Measurements from ENCODE around the gene PSKH1.
"Not testable (repeated sequence)": the region's sequence is repeated elsewhere in the genome, so short reads cannot be mapped to it uniquely, and the experiment has no call there.

Gene PSKH1

DNA sequence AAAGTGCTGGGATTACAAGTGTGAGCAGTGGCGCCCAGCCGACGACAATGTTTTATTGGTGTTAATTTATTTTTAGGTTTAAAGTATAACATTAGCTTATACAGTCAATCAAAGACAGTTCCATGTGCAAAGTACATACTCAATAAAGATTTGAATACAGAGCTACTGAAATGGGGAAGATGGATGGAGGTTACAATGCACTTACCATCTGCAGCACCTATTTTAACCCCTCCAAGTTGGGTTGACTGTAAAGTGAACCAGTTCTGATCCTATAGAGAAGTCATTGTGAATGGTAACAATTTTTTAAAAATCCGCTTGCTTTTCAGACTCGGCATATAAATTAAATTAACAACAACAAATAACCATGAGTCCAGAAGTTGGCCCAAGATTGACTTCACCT, 679 bp upstream of the PSKH1 start:
- no peak for DNase-seq

DNA sequence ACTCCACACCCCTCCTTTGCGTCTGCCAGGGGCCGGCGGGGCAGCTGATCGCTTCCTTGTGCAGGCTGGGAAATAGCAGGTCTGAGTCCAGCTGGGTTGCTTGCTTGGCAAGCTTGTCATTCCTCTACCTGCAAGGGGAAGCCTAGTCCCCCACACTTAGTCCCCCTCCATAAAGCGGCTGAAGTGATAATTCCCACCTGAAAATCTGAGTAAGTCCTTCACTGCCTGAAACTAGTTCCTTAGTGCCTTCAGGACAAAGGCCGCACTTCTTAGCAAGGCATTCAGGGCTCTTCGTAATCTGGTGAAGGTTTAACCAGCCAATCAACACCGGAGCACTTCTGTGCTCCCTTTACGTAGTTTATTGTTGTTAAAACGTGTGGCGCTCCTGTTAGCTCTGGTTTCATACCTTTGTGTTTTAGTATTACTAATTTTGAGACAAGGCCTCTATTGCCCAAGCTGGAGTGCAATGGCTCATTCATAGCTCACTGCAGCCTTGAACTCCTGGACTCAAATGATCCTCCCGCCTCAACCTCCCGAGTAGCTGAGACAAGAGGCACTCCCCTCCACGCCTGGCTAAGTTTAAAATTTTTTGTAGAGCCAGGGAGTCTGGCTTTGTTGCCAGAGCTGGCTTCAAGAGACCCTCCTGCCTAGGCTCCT, 817 bp downstream of the PSKH1 start:
- DNase-seq: no peak

DNA sequence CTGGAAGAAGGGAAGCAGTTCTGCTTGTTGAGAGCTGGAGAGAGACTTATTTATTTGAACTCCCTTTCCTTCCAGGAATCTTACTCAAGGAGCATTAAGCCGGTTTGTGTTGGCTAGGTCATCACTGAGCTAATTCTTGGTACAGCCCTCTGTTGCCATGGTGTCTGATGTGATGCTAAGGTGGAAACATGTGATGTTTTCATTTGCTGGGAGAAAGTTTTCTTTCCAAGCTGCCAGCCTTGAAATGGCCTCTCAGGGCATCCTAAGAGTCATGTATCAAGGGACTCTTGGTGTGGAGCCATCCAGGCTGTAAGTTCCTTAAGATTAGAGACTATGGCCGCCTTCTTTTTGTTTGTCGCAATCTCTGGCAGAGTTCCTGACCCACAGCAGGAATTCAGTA, 4.2 kb downstream of the PSKH1 start:
- no peak for DNase-seq

DNA sequence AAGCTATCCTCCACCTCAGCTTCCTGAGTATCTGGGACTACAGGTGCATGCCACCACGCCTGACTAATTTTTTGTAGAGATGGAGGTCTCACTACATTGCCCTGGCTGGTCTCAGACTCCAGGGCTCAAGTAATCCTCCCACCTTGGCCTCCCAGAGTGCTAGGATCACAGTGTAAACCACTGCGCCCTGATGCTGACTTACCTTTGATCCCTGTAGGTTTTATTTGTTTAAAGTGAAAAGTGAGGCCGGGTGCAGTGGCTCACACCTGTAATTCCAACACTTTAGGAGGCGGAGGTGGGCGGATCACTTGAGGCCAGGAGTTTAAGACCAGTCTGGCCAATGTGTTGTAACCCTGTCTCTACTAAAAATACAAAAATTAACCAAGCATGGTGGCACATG, 8.7 kb downstream of the PSKH1 start:
- DNase-seq: no peak

DNA sequence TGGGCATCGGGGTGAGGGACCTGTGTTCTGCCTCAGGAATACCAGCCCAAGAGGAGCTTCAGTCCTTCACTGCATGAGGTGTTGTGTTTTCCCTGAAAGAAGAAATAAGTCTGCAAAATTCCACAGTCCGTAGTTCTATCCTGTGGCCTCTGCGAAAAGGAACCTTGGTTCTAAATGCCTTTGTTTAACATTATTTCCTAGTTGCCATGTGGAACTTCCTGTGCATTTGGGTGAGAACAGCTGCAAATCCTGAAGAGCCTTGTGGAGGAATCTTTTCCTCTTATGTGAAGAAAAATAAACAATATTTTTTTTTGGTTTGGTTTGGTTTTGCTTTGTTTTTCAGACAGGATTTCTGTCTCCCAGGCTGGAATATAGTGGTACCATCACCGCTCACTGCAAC, 9.8 kb downstream of the PSKH1 start:
- DNase-seq: no peak

DNA sequence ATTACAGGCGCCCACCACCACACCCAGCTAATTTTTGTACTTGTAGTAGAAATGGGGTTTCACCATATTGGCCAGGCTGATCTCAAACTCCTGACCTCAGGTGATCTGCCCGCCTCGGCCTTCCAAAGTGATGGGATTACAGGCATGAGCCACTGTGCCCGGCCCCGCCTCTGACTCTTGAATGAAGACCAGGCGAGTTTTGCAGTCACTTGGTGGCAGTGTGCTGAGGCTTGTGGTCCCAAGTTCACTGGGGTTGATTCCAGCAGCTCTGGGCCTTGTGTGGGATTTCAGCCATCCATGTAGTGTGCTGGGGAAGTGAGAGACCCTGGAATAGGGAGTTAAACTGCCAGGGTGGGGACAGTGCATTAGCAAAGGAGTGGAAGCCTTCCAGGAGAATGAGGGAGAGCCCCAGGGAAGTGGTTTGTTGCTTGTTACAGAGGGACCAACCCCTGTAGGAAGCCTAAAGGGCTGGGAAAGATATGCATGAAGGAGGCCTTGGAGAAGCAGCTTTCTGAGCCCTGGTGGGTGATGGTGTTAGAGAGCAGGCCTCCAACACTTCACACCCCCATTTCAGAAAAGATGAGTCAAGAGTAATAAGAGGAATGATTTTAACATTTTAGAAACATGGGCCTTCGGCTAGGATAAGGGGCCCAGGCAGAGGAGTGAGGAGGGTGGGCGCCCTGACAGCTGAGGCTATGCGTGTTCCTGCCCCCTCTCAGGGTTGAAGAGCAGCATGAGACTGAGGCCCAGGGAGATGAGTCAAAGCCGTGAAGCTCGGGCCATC, 14.5 kb downstream of the PSKH1 start:
- no peak for DNase-seq

DNA sequence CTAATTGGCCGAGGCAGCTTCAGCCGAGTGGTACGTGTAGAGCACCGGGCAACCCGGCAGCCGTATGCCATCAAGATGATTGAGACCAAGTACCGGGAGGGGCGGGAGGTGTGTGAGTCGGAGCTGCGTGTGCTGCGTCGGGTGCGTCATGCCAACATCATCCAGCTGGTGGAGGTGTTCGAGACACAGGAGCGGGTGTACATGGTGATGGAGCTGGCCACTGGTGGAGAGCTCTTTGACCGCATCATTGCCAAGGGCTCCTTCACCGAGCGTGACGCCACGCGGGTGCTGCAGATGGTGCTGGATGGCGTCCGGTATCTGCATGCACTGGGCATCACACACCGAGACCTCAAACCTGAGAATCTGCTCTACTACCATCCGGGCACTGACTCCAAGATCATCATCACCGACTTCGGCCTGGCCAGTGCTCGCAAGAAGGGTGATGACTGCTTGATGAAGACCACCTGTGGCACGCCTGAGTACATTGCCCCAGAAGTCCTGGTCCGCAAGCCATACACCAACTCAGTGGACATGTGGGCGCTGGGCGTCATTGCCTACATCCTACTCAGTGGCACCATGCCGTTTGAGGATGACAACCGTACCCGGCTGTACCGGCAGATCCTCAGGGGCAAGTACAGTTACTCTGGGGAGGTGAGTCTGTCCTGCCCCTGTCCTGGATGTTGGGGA, 16.1 kb downstream of the PSKH1 start:
- DNase-seq: no peak

DNA sequence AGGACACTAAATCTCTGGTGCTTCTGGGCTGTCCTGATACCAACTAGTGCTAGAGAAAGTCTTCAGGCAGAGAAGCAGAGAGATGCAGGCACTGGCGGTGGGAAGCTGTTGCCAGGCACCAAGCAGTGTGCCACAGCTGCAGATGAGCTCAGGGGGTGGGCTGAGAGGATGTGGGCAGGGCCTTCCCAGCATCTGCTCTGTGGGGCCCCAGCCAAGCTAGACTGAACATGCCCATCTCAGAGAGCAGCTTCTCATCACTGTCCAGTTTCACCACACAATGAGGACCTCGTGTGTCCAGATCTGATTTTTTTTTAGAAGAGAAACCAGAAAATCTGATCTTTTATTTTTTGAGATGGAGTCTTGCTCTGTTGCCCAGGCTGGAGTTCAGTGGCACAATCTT, 17.1 kb downstream of the PSKH1 start:
- peak; percentile 47 for DNase-seq

DNA sequence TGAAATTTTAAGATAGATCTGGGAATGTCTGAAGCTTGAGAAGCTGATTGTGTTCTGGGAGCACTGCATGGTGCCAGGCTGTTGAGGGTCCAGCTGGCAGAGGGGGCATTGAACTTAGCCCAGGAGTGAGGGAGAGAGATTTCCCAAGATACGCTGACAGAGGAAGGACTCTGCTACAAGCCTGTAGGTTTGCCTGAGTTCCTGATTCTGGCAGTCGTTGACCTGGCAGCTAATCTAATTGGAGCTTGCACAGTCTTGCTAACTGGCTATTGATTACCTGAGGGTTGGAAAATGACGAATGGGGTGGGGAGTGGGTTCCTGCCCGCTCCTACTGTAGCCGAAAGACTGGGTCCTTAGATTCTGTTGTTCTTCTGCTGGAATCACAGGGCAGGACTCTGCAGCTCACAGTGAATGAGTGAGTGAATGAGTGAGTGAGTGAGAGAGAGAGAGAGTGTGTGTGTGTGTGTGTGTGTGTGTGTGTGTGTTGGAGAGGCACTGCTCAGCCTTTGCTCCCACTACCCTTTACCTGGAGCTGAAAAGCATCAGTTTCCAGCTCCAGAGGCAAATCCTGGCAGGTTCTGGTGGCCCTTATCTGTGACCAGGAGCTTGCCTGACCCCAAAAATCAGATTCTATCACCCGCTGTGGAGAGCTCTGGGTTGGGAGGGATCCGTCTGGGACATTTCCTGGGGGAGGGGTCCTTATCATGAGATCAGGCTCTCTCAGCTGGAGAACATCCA, 21.9 kb downstream of the PSKH1 start:
- DNase-seq: no peak

DNA sequence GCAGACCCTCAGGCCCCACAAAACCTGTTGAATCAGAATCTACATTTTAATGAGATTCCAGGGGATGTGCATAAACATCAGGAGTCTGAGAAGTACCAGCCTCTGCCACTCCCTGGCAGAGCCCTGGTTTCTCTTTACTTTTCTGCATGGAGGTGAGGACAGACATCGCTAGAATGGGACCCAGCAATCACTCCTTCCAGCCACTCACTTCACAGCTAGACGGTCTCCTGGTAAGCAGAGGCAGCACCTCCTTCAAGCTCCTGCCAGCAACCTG, 22.4 kb downstream of the PSKH1 start:
- not testable (repeated sequence) for DNase-seq

DNA sequence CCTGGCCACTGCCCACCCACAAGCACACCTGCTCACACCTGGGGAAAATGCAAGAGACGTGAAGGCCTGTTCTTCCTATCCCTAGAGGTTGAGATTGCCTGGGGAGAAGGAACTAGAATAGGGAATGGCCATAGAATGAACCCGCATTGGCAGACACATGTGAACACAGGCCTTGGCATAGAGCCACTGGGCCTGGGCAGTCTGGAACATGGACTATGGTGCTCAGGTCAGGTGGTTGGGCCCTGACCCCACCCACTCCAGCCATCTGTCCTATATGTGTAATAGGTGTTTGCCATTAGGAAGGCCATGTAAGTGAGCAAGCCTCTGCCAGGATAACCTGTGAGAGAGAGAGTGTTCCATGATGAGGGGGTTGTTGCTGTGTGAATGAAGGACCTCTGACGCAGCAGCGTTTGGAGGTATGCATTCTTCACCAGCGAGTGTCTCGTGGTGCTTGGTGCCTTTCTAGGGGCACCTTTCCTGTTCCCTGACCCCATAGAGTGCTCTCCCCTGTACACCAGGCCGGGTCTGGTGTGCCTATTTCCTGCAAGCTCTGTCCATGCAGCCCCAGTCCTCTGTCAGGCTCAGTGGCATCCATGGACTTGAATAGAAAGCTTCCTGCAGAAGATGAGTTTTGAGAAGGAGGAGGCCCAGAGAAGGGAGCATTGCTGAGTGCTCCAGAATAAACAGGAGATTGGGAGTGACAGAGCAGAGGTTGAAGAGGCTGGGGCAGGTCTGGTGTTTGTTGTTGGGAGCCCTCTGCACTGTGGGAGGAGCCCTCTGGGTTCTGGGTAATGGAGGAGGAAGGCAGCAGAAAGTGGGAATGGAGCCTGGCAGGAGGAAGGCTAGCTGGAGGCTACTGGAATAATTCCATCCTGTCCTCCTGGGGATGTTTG, 23.0 kb downstream of the PSKH1 start:
- no peak for DNase-seq

DNA sequence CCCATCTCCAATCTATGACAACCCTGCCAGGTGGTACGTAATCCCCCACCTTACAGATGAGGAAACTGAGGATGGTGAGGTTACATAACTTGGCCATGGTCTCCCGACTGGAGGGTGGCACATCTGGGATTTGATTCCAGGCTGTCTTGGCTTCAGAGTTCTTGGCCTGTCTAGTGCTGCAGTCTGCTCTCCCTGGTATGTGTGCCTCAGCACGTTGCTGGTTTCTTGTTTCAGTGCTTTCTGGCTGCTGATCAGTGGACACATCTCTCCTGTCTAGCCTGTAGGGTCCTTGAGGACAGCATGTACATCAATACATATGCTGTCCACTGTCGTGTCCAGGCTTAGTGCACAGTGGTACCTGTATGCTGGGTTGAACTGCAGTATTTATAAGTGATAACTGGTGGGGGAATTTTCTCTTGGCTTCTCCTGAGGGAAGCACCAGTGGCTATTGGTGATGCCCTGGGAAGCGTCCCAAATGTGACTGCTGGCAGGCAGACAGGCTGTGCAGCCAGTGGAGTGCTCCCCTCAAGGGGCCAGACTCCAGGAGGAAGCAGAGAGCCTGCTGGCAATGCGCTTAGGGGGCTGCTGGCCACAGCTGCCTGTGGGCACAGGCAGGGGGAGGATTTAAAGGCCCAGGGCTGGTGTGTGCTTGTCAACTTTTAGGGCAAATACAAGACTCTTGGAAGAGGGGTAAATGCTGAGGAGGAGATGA, 24.2 kb downstream of the PSKH1 start:
- DNase-seq: no peak

DNA sequence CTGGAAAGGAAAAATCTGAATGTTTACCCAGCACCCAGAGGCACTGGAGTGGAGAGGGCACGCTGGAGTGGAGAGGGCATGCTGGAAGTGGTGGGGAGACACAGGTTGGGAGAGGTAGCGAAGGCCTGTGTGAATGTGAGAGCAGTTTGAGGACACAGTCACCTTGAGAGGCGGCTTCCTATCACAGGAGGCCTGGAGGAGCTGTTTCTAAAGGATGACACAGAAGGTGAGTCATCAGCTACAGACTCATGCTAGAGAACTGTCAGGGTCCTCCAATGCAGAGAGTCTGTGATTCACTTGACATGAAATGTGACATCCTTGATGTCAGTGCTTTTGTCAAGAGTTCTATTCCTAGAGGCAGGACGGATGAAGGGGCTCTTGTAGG, 24.8 kb downstream of the PSKH1 start:
- DNase-seq: no peak

DNA sequence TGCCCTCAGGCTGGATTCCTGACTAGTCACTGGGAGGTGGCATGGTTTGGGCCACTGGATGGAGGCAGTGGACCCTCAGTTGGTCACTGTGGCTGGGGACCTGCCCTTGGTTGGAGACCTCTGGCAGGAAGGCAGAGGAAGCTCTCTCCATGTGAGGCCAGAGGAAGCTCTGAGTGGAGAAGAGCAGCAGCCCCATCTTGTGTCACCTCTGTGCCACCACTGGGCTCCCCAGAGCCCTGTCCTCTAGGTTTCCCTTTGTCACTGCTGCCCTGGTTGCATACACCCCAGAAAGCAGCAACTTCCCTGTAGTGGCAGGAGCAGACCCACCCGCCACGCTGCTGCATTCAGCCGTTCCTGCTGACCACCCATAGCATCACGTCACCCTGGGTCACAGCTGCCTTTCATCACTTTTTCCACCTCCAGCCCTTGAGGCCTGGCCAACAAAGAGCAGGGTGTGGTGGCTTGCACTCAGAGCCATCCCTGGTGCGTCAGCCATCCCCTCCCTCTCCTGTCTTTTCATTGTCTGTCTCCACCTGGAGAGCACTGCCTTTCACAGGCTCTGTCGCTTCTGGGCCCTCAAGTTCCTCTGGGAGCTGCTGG, 26.7 kb downstream of the PSKH1 start:
- DNase-seq: no peak

DNA sequence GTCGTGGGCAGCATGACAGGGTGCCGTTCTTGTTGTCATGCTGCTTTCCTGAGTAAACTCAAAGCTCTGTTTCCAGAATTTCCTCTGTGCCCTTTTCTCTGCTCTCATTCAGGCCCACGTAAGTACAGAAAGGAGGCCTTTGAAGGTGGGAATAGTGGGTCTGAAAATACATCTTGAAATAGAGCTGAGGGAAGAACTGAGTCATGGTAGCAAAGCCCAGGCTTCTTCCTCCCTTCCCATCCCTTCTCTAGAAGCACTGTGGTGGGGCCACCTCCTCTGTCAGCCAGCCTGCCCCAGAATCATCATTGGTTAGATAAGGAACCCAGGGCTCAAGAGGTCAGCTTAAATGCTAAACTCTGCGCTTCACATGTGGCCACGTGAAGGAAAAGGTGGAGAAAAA, 29.2 kb downstream of the PSKH1 start:
- DNase-seq: no peak

DNA sequence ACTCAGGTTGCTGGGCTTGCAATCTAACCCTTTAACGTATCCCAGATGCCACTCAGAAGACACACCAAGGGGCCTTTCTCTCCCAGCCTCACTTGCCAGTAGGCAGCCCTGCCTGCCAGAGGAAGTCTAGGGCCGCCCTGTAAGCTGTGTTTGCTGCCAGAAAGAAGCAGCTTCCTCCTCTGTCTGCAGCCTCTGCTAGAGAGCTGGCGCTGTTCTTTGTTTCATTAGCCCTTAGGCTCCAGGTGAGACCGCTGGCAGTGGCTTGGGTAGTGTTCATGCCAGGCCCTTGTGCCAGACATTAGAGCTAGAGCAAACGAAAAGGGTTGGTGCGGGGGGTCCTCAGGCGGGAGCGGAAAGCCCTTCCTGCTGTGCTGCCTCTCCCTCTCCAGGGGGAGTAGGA, 29.7 kb downstream of the PSKH1 start:
- peak; percentile 85 for DNase-seq

DNA sequence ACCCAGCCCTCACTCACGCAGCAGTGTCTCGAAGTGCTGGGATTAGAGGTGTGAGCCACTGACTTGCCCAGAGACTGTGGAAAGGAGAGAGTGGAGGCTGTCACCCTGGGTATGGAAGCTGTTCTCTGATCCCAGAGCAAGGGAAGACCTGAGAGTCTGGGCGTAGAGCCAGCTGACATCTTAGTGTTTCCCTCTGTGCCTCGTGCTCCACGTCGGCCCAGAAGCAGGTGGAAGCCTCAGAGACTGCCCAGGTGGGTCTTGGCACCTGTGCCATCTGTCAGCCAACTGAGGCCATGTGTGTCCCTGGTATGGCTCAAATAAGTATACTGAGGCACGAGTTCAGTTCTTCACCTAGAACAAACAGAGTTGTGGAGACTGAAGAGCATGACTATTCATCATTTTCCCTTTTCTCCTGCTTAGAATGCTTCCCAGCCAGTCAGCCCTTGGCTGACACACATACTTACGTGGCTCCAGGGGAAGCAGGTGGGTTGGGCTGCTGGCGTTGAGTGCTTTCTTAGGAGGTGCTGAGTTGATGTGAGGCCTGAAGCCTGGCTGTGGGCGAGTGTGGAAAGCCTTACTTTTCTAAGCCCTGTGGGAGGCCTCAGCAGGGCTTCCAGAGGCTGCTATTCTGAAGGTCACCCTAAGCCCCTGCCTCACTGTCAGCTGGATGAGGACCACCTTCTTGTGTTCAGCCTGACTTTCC, 30.5 kb downstream of the PSKH1 start:
- DNase-seq: peak; percentile 71

DNA sequence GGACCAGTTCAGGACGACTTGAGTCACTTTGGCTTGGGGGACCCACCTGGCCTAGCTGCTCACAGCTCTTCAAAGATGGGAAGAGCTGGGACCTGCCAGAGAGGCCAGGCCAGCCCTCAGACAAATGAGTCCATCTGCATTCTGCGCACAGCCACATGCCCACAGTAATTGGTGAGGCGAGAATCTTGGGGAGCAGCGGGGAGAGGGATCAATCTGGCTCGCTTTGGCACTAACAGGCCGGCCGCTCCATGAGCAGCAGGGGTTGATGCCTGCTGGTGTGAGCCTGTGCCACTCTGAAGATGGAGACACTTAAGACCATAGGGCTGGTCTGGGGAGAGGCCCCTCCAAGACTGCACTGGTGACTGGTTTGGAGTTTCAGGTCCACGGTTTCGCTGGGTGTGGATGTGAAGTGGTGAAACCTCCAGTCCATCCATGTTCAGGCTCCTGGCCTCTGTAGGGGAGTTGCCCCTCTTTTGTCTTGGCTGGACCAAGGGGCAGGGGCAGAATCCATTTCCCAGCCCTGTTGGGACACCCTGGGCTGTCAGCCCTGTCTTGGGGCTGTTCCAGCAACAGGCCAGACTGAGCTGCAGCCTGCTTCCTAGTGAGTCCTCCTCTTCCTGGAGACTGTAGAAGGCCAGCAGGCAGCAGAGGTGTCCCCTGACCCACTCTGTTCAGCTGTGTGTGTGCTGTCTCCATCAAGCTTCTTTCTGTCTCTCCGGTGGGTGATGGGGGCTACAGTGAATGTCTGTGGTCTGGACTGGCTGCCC, 31.3 kb downstream of the PSKH1 start:
- no peak for DNase-seq

DNA sequence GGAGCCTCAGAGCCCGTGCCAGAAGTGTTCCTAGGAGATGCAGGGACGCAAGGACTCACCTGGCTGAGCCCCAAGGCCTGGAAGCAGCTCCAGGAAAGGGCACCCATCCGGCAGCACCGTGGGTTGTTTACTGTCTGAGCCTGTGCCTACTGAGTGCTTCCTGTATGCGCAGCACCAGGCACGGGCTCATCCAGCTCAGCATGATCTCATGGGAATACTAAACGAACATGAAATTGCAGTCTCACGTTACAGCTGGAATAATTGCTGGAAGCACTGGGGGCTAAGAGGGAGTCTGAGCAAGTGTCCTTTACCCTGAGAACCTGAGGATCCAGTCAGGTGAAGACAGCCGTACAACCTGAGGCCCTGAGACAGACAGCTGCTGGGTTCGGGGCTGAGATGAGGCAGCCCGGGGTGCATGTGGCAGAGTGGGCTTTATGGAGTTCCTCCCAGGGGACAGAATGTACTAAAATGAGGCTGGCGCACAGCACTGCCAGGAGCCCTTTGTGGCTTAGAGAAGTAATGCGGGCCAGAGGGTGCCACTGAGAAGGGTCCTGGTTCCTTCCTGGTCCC, 33.2 kb downstream of the PSKH1 start:
- peak; percentile 93 for DNase-seq

All from NCI-H69 (cell line).